SHP77 treated with DMSO at 0.1 percent for 48 hours (cell line): ENCODE results near the gene ERP29.
"Not testable (repeated sequence)": the region's sequence is repeated elsewhere in the genome, so short reads cannot be mapped to it uniquely, and the experiment has no call there.

Experiments used
- DNase-seq: peaks from one replicate; lab custom pipeline; 2025; lab: John Stamatoyannopoulos, UW

Gene ERP29

GRCh38 chr12:112036614-112037013 is 23.4 kb downstream of the ERP29 start:
- DNase-seq: not testable (repeated sequence)

- DNase-seq: no peak
Observed at GRCh38 chr12:112046003-112046402, 32.8 kb downstream of the ERP29 start.

GRCh38 chr12:112049351-112049750 is 36.1 kb downstream of the ERP29 start:
- DNase-seq: no peak

GRCh38 chr12:112061137-112061536 is 47.9 kb downstream of the ERP29 start:
- no peak for DNase-seq

GRCh38 chr12:112063273-112063672 is 50.0 kb downstream of the ERP29 start:
- no peak for DNase-seq

- no peak for DNase-seq
Observed at GRCh38 chr12:112066566-112066965, 53.3 kb downstream of the ERP29 start.
